Hepatocyte (in vitro differentiated cells): ENCODE measurements around the gene TRIM56. TPM values are rescaled to one million over a fixed set of nuclear protein-coding genes. Genes with fewer than 3 reads are reported as not detected.

Source experiments
- DNase-seq: peaks from one replicate; pipeline ENCODE4 v3.0.0-alpha.2; 2016; ENCODE audit warnings: low spot score
- H2AFZ ChIP-seq: fragments of 200-600 bp; sonication (generic); 2 replicates; pipeline ENCODE4 v1.6.0; 2016; ENCODE audit warnings: antibody characterized with exemption, mild to moderate bottlenecking
- H3K27ac ChIP-seq: fragments of 200-600 bp; sonication (generic); 2 replicates; pipeline ENCODE4 v1.5.1; 2016; ENCODE audit warnings: mild to moderate bottlenecking
- H3K27me3 ChIP-seq: fragments of 200-600 bp; sonication (generic); 2 replicates; pipeline ENCODE4 v1.6.1; 2016
- H3K36me3 ChIP-seq: fragments of 200-600 bp; sonication (generic); replicated peaks from 2 replicates; pipeline ENCODE4 v1.5.1; 2016; ENCODE audit warnings: low read depth; ENCODE audit not compliant: insufficient read depth
- H3K4me1 ChIP-seq: fragments of 200-600 bp; sonication (generic); 2 replicates; pipeline ENCODE4 v1.5.1; 2016; ENCODE audit warnings: mild to moderate bottlenecking, moderate library complexity; ENCODE audit not compliant: insufficient read depth
- H3K4me2 ChIP-seq: fragments of 200-600 bp; sonication (generic); 2 replicates; pipeline ENCODE4 v1.6.0; 2016
- H3K4me3 ChIP-seq: fragments of 200-600 bp; sonication (generic); 2 replicates; pipeline ENCODE4 v1.5.1; 2016; ENCODE audit warnings: mild to moderate bottlenecking
- H3K79me2 ChIP-seq: fragments of 200-600 bp; sonication (generic); 2 replicates; pipeline ENCODE4 v1.6.0; 2017; ENCODE audit warnings: mild to moderate bottlenecking
- H3K9me2 ChIP-seq: fragments of 200-600 bp; sonication (generic); replicated peaks from 2 replicates; pipeline ENCODE4 v1.6.0; 2017; ENCODE audit warnings: mild to moderate bottlenecking; ENCODE audit not compliant: insufficient read depth
- H3K9me3 ChIP-seq: fragments of 200-600 bp; sonication (generic); 2 replicates; pipeline ENCODE4 v1.5.1; 2016; ENCODE audit warnings: low read depth, mild to moderate bottlenecking
- H4K20me1 ChIP-seq: fragments of 200-600 bp; sonication (generic); 2 replicates; pipeline ENCODE4 v1.6.0; 2016; ENCODE audit warnings: mild to moderate bottlenecking; ENCODE audit not compliant: insufficient read depth, poor library complexity, severe bottlenecking
- CTCF ChIP-seq: fragments of 200-600 bp; sonication (generic); IDR thresholded peaks from 2 replicates; pipeline ENCODE4 v1.5.1; 2016; ENCODE audit warnings: antibody characterized with exemption, mild to moderate bottlenecking; ENCODE audit not compliant: poor library complexity
- EZH2 ChIP-seq: fragments of 200-600 bp; sonication (generic); IDR thresholded peaks from 2 replicates; pipeline ENCODE4 v1.6.1; 2016; ENCODE audit warnings: antibody characterized with exemption, mild to moderate bottlenecking, borderline replicate concordance
- EZH2phosphoT487 ChIP-seq: fragments of 200-600 bp; sonication (generic); IDR thresholded peaks from one replicate; pipeline ENCODE4 v1.6.1; 2018; ENCODE audit warnings: antibody characterized with exemption, mild to moderate bottlenecking, low read depth, moderate library complexity; ENCODE audit not compliant: unreplicated experiment, severe bottlenecking
- WGBS: methylation state at CpG from one replicate; pipeline ENCODE4 v1.1.6; 2016; ENCODE audit warnings: low lambda C conversion rate; ENCODE audit errors: missing lambda C conversion rate; 5-methylcytosine and 5-hydroxymethylcytosine counted together
- polyA plus RNA-seq: library from polyadenylated mRNA; unstranded; fragments of >200 nt; fragmentation: Nextera tagmentation; extraction: Ambion mirVana; gene quantifications from 2 replicates; pipeline ENCODE4 v1.2.1, GENCODE V29; 2016
- total RNA-seq: library from RNA; depleted of rRNA; stranded (reverse); fragments of >200 nt; gene quantifications from 2 replicates; pipeline ENCODE4 v1.2.3, GENCODE V29; 2014

Gene TRIM56
- total and polyA plus RNA-seq, 2 experiments from 2014 or later = 13.1 to 25.7 TPM

- no peak for TF ChIP-seq EZH2phosphoT487
- 92% methylated on average over 11 of the region's 11 CpGs for WGBS
- H2AFZ ChIP-seq = no peak overlapping the region
- no peaks in the 10 kb centered on the region for H4K20me1 ChIP-seq
- no peaks in the 10 kb centered on the region for H3K4me1 ChIP-seq
- no peaks in the 10 kb centered on the region for H3K9me2 ChIP-seq
- no peak for DNase-seq
- no peak overlapping the region for H3K27ac ChIP-seq
- no peak overlapping the region for H3K4me2 ChIP-seq
- H3K27me3 ChIP-seq = no peaks in the 10 kb centered on the region
- H3K4me3 ChIP-seq = no peak overlapping the region
- H3K9me3 ChIP-seq = no peaks in the 10 kb centered on the region
- H3K79me2 ChIP-seq = no peaks in the 10 kb centered on the region
- H3K36me3 ChIP-seq = no peaks in the 10 kb centered on the region
Observed at GRCh38 chr7:101113836-101114235, 28.6 kb downstream of the TRIM56 start.

DNA sequence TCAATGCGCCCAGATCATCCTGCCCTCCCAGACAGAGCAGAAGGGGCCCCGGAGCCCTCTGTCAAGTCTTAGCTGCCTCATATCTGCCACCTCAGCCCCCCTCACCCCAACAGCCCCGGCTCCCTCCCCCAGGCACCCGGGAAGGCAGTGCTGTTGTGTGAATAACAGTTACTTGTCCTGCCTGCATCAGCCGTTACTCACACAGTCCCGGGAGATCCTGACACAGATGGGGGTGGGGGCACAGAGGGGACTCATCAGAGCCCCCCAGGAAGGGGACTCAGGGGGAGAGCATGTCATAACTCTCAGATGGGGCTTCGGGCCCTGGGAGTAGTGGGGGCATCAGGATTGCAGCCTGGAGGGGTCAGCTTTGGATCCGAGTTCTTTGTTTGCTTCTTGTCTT, 29.2 kb downstream of the TRIM56 start:
- H3K27me3 ChIP-seq = no peaks in the 10 kb centered on the region
- H3K79me2 ChIP-seq = no peaks in the 10 kb centered on the region
- H3K9me3 ChIP-seq = no peaks in the 10 kb centered on the region
- no peak overlapping the region for H2AFZ ChIP-seq
- WGBS = 73% methylated on average over 7 of the region's 8 CpGs
- no peaks in the 10 kb centered on the region for H3K9me2 ChIP-seq
- H3K36me3 ChIP-seq = no peaks in the 10 kb centered on the region
- no peak overlapping the region for H3K27ac ChIP-seq
- no peak overlapping the region for H3K4me2 ChIP-seq
- H3K4me3 ChIP-seq = no peak overlapping the region
- no peaks in the 10 kb centered on the region for H4K20me1 ChIP-seq
- no peak for DNase-seq
- TF ChIP-seq CTCF (no peak), EZH2 (no peak), EZH2phosphoT487 (no peak)
- no peaks in the 10 kb centered on the region for H3K4me1 ChIP-seq

GRCh38 chr7:101115215-101115614, 29.9 kb downstream of the TRIM56 start:
- Histone ChIP-seq H3K4me2 (no peak overlapping the region), H3K79me2 (no peaks in the 10 kb centered on the region), H3K27me3 (no peaks in the 10 kb centered on the region), H3K9me3 (no peaks in the 10 kb centered on the region), H3K27ac (no peak overlapping the region), H3K9me2 (no peaks in the 10 kb centered on the region), H3K4me3 (no peak overlapping the region), H3K4me1 (no peaks in the 10 kb centered on the region), H2AFZ (no peak overlapping the region), H3K36me3 (no peaks in the 10 kb centered on the region), H4K20me1 (no peaks in the 10 kb centered on the region)
- WGBS = 98% methylated on average over 3 of the region's 3 CpGs
- TF ChIP-seq CTCF = no peak
- no peak for TF ChIP-seq EZH2
- no peak for TF ChIP-seq EZH2phosphoT487
- DNase-seq = no peak

GRCh38 chr7:101116898-101117297, 31.6 kb downstream of the TRIM56 start:
- TF ChIP-seq EZH2phosphoT487 (no peak), CTCF (no peak), EZH2 (no peak)
- WGBS = 80% methylated on average over 10 of the region's 10 CpGs
- H2AFZ ChIP-seq = no peak overlapping the region
- H3K9me3 ChIP-seq = no peaks in the 10 kb centered on the region
- no peaks in the 10 kb centered on the region for H3K27me3 ChIP-seq
- DNase-seq = no peak
- no peak overlapping the region for H3K4me2 ChIP-seq
- H3K9me2 ChIP-seq = no peaks in the 10 kb centered on the region
- H3K27ac ChIP-seq = peak overlapping the region; percentile 73
- no peaks in the 10 kb centered on the region for H4K20me1 ChIP-seq
- no peak overlapping the region for H3K4me3 ChIP-seq
- H3K79me2 ChIP-seq = no peaks in the 10 kb centered on the region
- H3K4me1 ChIP-seq = peaks cover 6% of the 10 kb centered on the region
- H3K36me3 ChIP-seq = no peaks in the 10 kb centered on the region
